ENCODE results near the gene CIT. TPM values are rescaled to one million over a fixed set of nuclear protein-coding genes. Genes with fewer than 3 reads are reported as not detected.
A peak's percentile ranks its signal among the peaks of the same experiment; 100 is the strongest.

CIT gene
- total and polyA plus RNA-seq, 10 of the 15 experiments (the other 5 are each of a cell fraction or from before 2014, with no cell fraction given), result 1.0 to 38.2 (median 14.9) TPM

GRCh38 chr12:119666900-119667576 lies 210.1 kb downstream of the CIT start (continued):
- TF ChIP-seq RAD51 (IDR thresholded peaks at IDR 0.05) (no peak), RUNX3 (IDR thresholded peaks at IDR 0.05; ENCODE audit: low read length) (peak; percentile 94), ATF3 (IDR thresholded peaks at IDR 0.05; ENCODE audit: borderline replicate concordance, extremely low read depth, low read depth, low read length) (no peak), TAF1 (IDR thresholded peaks at IDR 0.05; ENCODE audit: borderline replicate concordance, low read depth, low read length) (0 out of 2 replicates have a peak, but pooled peaks have one; percentile 19), IRF3 (IDR thresholded peaks at IDR 0.05) (no peak), ZBTB40 (IDR thresholded peaks at IDR 0.05; ENCODE audit: borderline replicate concordance) (no peak), SREBF1 (IDR thresholded peaks at IDR 0.05; ENCODE audit: low read length) (no peak), ZNF207 (IDR thresholded peaks at IDR 0.05; ENCODE audit: borderline replicate concordance) (no peak), STAT3 (IDR thresholded peaks at IDR 0.05; ENCODE audit: low read depth, low read length) (no peak), RB1 (IDR thresholded peaks at IDR 0.05; ENCODE audit: borderline replicate concordance) (no peak), CREM (IDR thresholded peaks at IDR 0.05; ENCODE audit: low read depth) (peak; percentile 84), NFXL1 (IDR thresholded peaks at IDR 0.05; ENCODE audit: borderline replicate concordance) (no peak), IKZF2 (IDR thresholded peaks at IDR 0.05) (peak; percentile 49 to 51; a peak in 2 of 4 replicates), KDM1A (IDR thresholded peaks at IDR 0.05; ENCODE audit: borderline replicate concordance) (no peak), NFIC (IDR thresholded peaks at IDR 0.05; ENCODE audit: low read depth, low read length) (peak; percentile 93), POLR2A (IDR thresholded peaks at IDR 0.05; ENCODE audit: low read depth, low read length) (no peak), HDAC6 (IDR thresholded peaks at IDR 0.05; ENCODE audit: unreplicated experiment) (no peak), HDGF (IDR thresholded peaks at IDR 0.05) (no peak), BCL11A (IDR thresholded peaks at IDR 0.05; ENCODE audit: low read depth, low read length) (no peak), PAX5 (IDR thresholded peaks at IDR 0.05; ENCODE audit: borderline replicate concordance, low read depth, low read length) (0 out of 2 replicates have a peak, but pooled peaks have one; percentile 13), ESRRA (IDR thresholded peaks at IDR 0.05; ENCODE audit: low read length) (no peak), NRF1 (conservative IDR thresholded peaks at IDR 0.05; ENCODE audit: low read depth, low read length) (no peak), SPI1 (IDR thresholded peaks at IDR 0.05; ENCODE audit: borderline replicate concordance, insufficient read depth, low read depth, low read length) (peak; percentile 64; the same call in 1 of the 2 replicates), ZNF24 (IDR thresholded peaks at IDR 0.05) (no peak), IRF4 (IDR thresholded peaks at IDR 0.05; ENCODE audit: low read depth, low read length) (no peak), SIN3A (IDR thresholded peaks at IDR 0.05; ENCODE audit: low read depth, low read length) (no peak; the same call in 1 of the 2 replicates), NBN (IDR thresholded peaks at IDR 0.05) (no peak), ZNF622 (IDR thresholded peaks at IDR 0.05) (no peak)
